Right ventricle myocardium superior (tissue), 1 donor: ENCODE results near the gene PPP1R14D. TPM values are rescaled to one million over a fixed set of nuclear protein-coding genes. Genes with fewer than 3 reads are reported as not detected.
"Not testable (repeated sequence)": the region's sequence is repeated elsewhere in the genome, so short reads cannot be mapped to it uniquely, and the experiment has no call there.

Experiments
- ATAC-seq: fragments of 200-7000 bp; cut with Tn5 transposase; one replicate; pipeline ENCODE4 v1.9.1; 2020; ENCODE audit warnings: mild to moderate bottlenecking; ENCODE audit not compliant: poor library complexity
- DNase-seq: peaks from one replicate; pipeline ENCODE4 v3.0.0-alpha.2; 2020
- intact Hi-C: fragments of 100-400 bp; cut with DNase I; formaldehyde crosslinking; loops from one replicate; pipeline ENCODE4 v1.11.2; 2022
- long read RNA-seq: library from polyadenylated mRNA; unstranded; transcript quantifications from one replicate; pipeline ENCODE4 v2.0.0, GENCODE V29; 2021
- total RNA-seq: library from RNA; stranded (reverse); fragmentation: NEBNext Ultra II Directional; extraction: Animal tissue kit (Norgen Biotek cat#: 25700); gene quantifications from one replicate; pipeline ENCODE4 v1.2.1, GENCODE V29; 2021
- donor health status: DM: no; HTN: yes; CAD: no; lungs with severe emphysema.

The PPP1R14D gene
- total RNA-seq, result not detected
- long read RNA-seq, result 0 reads

GRCh38 chr15:40828447-40829036 is at the start of gene PPP1R14D:
Gene PPP1R14D, minus strand, starts transcription at chr15:40828708. Its CDS starts 67 bp downstream, at chr15:40828641.
- DNase-seq (no peak), ATAC-seq (peak; percentile 43)
- intact Hi-C loops, result no loop called here

DNA sequence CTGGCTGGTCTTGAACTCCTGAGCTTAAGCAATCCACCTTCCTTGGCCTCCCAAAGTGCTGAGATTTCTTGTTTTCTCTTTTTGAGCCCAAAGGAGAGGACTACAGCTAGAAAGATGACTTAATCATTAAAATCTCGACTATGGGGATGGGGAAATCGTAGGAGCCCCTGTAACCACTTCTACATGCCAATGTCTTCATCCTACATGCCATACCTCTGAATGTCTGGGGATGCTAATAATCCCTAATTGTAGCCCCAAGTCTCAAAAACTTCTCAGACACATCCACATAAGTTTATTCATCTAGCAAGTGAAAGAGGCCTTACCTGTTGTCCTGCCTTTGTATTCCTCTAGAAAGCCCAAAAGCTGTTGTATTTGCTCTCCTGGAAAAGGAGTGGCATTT is 49.2 kb upstream of the PPP1R14D start:
- DNase-seq (no peak), ATAC-seq (no peak)
- intact Hi-C loops, result no loop called here

- no peak for ATAC-seq
- DNase-seq, result no peak
- intact Hi-C loops, result no loop called here
Measured at GRCh38 chr15:40875991-40876730, 47.7 kb upstream of the PPP1R14D start.

DNA sequence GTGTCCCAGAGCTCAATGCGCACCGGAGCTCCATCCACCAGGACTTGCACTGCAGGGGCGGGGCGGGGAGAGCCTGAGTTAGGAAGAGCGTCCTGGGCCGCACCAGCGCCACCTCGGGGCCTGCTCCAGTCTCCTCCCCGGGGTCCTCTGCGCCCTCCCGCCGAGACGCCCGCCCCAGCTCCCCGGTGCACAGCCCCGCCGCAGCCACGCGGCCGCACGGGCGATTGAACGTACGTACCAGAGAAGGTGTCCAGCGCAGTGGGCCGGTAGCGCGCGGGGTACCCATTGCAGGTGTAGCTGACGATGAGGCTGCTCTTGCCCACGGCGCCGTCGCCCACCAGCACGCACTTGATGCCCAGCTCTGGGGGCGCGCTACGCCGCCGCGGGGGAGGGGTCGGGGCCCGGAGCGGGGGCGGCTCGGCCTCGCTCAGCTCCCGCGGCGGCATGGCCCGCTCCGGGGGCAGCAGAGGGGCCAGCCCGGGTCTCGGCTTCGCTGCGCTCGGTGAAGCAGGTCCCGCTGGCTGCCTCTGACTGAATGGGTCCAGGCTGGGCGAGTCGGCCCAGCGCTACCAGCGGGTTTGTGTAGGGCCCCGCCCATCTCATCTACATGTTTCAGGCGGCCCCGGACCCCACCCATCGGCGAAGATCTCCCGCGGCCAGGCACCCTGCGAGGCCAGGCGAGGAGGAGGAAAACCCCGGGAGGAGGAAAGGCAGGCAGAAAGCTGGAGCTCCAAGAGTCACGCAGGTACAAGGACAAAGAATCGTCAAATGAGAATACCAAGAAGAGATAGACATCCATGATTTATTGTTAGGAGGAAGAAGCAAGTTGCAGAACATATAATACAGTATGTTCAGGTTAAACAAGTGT is 45.4 kb upstream of the PPP1R14D start, which contains the start of gene RHOV:
Gene RHOV, minus strand, starts transcription at position 541 of the 868 bp plus-strand sequence. Its CDS starts 95 bp downstream, at position 446.
- DNase-seq (peak; percentile 68), ATAC-seq (peak; percentile 83)
- intact Hi-C loops, result no loop called here

- DNase-seq (no peak), ATAC-seq (no peak)
- intact Hi-C loops, result no loop called here
Measured at GRCh38 chr15:40872791-40873693, 44.5 kb upstream of the PPP1R14D start.

- DNase-seq (no peak), ATAC-seq (no peak)
- intact Hi-C loops, result no loop called here
Measured at GRCh38 chr15:40871749-40872617, 43.5 kb upstream of the PPP1R14D start.

- DNase-seq (no peak), ATAC-seq (no peak)
- intact Hi-C loops, result no loop called here
Measured at GRCh38 chr15:40870716-40871115, 42.2 kb upstream of the PPP1R14D start.

DNA sequence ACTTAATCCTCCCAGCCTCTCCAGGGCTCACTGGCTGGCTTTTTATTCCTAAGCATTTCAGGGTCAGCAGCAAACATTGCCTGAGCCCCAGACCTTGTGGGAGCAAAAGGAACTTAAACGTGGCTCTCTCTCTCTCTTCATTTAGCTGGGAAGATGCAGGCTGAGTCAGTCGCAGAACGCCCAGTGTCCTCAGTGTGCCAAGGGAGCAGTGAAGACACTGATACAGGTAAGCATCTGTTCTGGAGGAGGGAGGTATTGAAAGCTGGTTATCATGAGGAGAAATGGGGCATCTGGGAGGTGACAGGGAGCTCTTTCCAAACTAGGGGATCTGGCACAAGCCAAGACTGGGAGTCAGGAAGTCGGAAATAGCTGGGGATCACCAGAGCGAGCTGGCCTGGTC is 41.2 kb upstream of the PPP1R14D start:
- DNase-seq, result no peak
- no peak for ATAC-seq
- intact Hi-C loops, result no loop called here

- DNase-seq, result no peak
- ATAC-seq, result no peak
- intact Hi-C loops, result no loop called here
Measured at GRCh38 chr15:40867199-40867598, 38.7 kb upstream of the PPP1R14D start.

GRCh38 chr15:40863660-40864270 is 35.3 kb upstream of the PPP1R14D start:
- no peak for DNase-seq
- intact Hi-C loops, result no loop called here
- ATAC-seq, result no peak

- DNase-seq, intact Hi-C loops, ATAC-seq: not testable (repeated sequence)
Measured at GRCh38 chr15:40861147-40861546, 32.6 kb upstream of the PPP1R14D start.

- intact Hi-C loops, result loop anchor here (5.0 to 10.0 kb wide), 2 partner anchors 33 to 325 kb away; partner anchors contain the start of gene VPS18
- DNase-seq, result peak; percentile 71
- peak; percentile 62 for ATAC-seq
Measured at GRCh38 chr15:40859206-40859851, 30.8 kb upstream of the PPP1R14D start.

DNA sequence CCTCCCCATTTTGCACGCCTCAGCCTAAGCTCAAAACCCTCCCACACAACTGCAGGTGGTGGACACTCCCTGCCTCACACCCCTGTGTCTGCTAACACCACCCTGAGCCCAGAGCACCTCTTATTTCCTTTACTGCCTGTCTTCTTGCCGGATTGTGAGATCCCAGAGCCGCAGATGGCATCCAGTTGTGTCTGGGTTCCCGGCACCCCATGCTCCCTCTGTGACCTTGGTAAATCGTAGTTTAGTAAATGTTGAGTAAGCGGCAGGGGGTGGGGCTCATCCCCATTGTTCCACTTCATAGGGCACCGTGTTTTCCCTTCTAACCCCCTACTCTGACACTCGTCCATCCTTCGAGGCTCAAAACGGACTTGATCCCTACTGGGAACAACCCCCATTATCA is 30.2 kb upstream of the PPP1R14D start:
- no peak for ATAC-seq
- intact Hi-C loops, result loop anchor here (5.0 to 10.0 kb wide), 2 partner anchors 34 to 326 kb away; partner anchors contain the start of gene VPS18

DNA sequence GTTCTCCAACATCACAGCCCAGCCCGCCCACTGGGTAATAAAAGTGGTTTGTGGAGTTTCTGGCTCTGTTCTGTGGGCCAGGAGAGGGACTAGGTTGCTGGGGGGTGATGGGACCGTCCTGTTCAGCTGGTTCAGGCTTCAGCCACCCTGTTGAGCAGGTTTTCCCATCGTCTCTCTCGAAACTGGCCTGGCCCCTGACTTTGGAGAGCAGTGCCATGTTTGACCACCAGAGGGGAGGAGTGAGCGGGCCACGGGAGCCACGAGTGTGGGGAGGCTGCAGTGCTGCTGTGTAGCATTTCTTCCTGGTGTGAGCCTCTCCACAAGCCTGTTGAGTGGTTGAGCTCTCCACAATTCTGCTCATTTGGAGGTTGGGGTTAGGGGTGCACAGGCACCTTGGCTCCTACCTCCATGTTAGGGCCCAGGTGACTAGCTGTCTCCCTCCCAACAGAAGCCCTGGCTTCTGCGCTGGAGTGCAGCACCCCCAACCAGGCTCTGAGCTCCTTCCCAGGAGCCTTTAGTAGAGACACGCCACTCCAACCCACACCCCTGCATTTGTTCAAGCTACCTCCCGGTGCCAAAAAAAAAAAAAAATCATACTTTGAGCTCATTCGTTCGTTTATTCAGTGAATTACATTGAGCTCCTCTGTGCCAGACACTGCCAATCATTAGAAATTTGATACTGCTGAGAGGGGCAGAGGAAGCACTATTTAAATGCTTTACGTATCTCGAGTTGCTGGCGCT is 29.3 kb upstream of the PPP1R14D start:
- intact Hi-C loops, result loop anchor here (5.0 to 10.0 kb wide), 2 partner anchors 35 to 327 kb away; partner anchors contain the start of gene VPS18
- ATAC-seq (peak; percentile 90), DNase-seq (peak; percentile 82)

More for the DNA sequence above, 30.2 kb upstream of the PPP1R14D start:
- DNase-seq, result no peak

- ATAC-seq, result no peak
- DNase-seq, result no peak
- intact Hi-C loops, result loop anchor here (5.0 to 10.0 kb wide), 2 partner anchors 36 to 328 kb away; partner anchors contain the start of gene VPS18
Measured at GRCh38 chr15:40856746-40857145, 28.2 kb upstream of the PPP1R14D start.
